CD14-positive monocyte (primary cell): Measurements from ENCODE around the gene LRRC4C. TPM values are rescaled to one million over a fixed set of nuclear protein-coding genes. Genes with fewer than 3 reads are reported as not detected.

Source experiments
- DNase-seq, 3 donors: peaks; one replicate each; pipeline ENCODE4 v3.0.0-alpha.2; 2011 to 2022
- H2AFZ ChIP-seq: 2 replicates; pipeline ENCODE4 v1.6.0; 2012; ENCODE audit warnings: mild to moderate bottlenecking, low read depth, low read length, inconsistent platforms; ENCODE audit not compliant: insufficient read depth, poor library complexity, severe bottlenecking
- H3K27ac ChIP-seq, 2 donors: 1 replicate in 1 of 2; 2 replicates in 1 of 2; pipeline ENCODE4 v1.5.1; 2012 to 2013; ENCODE audit warnings: low read length in 2 of 2, control low read depth in 1 of 2, inconsistent platforms in 1 of 2, low read depth in 1 of 2, mild to moderate bottlenecking in 1 of 2
- H3K27me3 ChIP-seq, 2 donors: one replicate each; pipeline versions ENCODE4 v1.6.0 to v1.6.1; 2011 to 2013; ENCODE audit warnings: low read length in 2 of 2; ENCODE audit not compliant: control insufficient read depth in 2 of 2, insufficient read depth in 2 of 2
- H3K36me3 ChIP-seq, 2 donors: replicated peaks in 1 of 2; 1 replicate in 1 of 2; 2 replicates in 1 of 2; pipeline versions ENCODE4 v1.5.1 to v1.6.1; 2012 to 2013; ENCODE audit warnings: low read length in 2 of 2, control low read depth in 1 of 2, inconsistent platforms in 1 of 2, mild to moderate bottlenecking in 1 of 2; ENCODE audit not compliant: insufficient read depth in 2 of 2, control insufficient read depth in 1 of 2
- H3K4me1 ChIP-seq, 2 donors: 1 replicate in 1 of 2; 2 replicates in 1 of 2; pipeline versions ENCODE4 v1.5.1 to v1.6.1; 2012 to 2013; ENCODE audit warnings: low read length in 2 of 2, control low read depth in 1 of 2, inconsistent platforms in 1 of 2, mild to moderate bottlenecking in 1 of 2, moderate library complexity in 1 of 2; ENCODE audit not compliant: insufficient read depth in 2 of 2, control insufficient read depth in 1 of 2
- H3K4me2 ChIP-seq: replicated peaks from 2 replicates; pipeline ENCODE3; 2012; ENCODE audit warnings: low read length, moderate library complexity, mild to moderate bottlenecking; ENCODE audit not compliant: poor library complexity, severe bottlenecking; ENCODE audit errors: extremely low read depth
- H3K4me3 ChIP-seq, 3 experiments: fragments of 200-600 bp in 1 of 3; sonication (generic) in 1 of 3; replicated peaks in 1 of 3; 1 replicate in 2 of 3; 2 replicates in 1 of 3; pipeline ENCODE4 v1.5.1; 2011 to 2013; ENCODE audit warnings: low read length in 3 of 3, mild to moderate bottlenecking in 3 of 3, control low read depth in 2 of 3, low read depth in 2 of 3, inconsistent platforms in 1 of 3, moderate library complexity in 1 of 3
- H3K79me2 ChIP-seq: 2 replicates; pipeline ENCODE4 v1.6.0; 2012; ENCODE audit warnings: mild to moderate bottlenecking, control low read depth, inconsistent platforms, low read length, moderate library complexity; ENCODE audit not compliant: insufficient read depth
- H3K9ac ChIP-seq: 2 replicates; pipeline ENCODE4 v1.6.0; 2017; ENCODE audit warnings: low read length, mild to moderate bottlenecking; ENCODE audit not compliant: insufficient read depth, poor library complexity, severe bottlenecking
- H3K9me3 ChIP-seq, 2 donors: replicated peaks in 1 of 2; 1 replicate in 1 of 2; 2 replicates in 1 of 2; pipeline versions ENCODE4 v1.5.1 to v1.6.1; 2012 to 2013; ENCODE audit warnings: low read length in 2 of 2, control low read depth in 1 of 2; ENCODE audit not compliant: control insufficient read depth in 1 of 2, insufficient read depth in 1 of 2
- H4K20me1 ChIP-seq: 2 replicates; pipeline ENCODE4 v1.6.0; 2012; ENCODE audit warnings: mild to moderate bottlenecking, low read length, control low read depth, moderate library complexity; ENCODE audit not compliant: insufficient read depth
- H3K27ac Mint-ChIP-seq, 7 donors: one replicate each; pipeline ENCODE4 v1.8.0; 2020; ENCODE audit warnings: mild to moderate bottlenecking in 7 of 7, mixed read lengths in 7 of 7, moderate library complexity in 6 of 7, inconsistent platforms in 2 of 7
- H3K27me3 Mint-ChIP-seq, 3 donors: one replicate each; pipeline ENCODE4 v1.8.0; 2021 to 2022; ENCODE audit warnings: low read depth in 3 of 3, mild to moderate bottlenecking in 3 of 3, mixed read lengths in 3 of 3, moderate library complexity in 3 of 3, inconsistent platforms in 1 of 3
- H3K36me3 Mint-ChIP-seq, 2 donors: one replicate each; pipeline ENCODE4 v1.8.0; 2020; ENCODE audit warnings: mixed read lengths in 2 of 2, inconsistent platforms in 1 of 2, mild to moderate bottlenecking in 1 of 2
- H3K4me1 Mint-ChIP-seq: one replicate; pipeline ENCODE4 v1.8.0; 2020; ENCODE audit warnings: mild to moderate bottlenecking, mixed read lengths
- H3K4me3 Mint-ChIP-seq, 2 donors: one replicate each; pipeline ENCODE4 v1.8.0; 2020; ENCODE audit warnings: mild to moderate bottlenecking in 2 of 2, mixed read lengths in 2 of 2, moderate library complexity in 1 of 2
- H3K9me3 Mint-ChIP-seq, 7 donors: one replicate each; pipeline ENCODE4 v1.8.0; 2020 to 2022; ENCODE audit warnings: mixed read lengths in 7 of 7, mild to moderate bottlenecking in 6 of 7, moderate library complexity in 6 of 7, inconsistent platforms in 2 of 7
- WGBS: methylation state at CpG from one replicate; pipeline ENCODE4 v1.1.5; 2013; ENCODE audit warnings: missing lambda C conversion rate; ENCODE audit not compliant: insufficient coverage; 5-methylcytosine and 5-hydroxymethylcytosine counted together
- intact Hi-C, 2 donors: fragments of 100-400 bp; cut with micrococcal nuclease; formaldehyde crosslinking; loops; one replicate each; pipeline versions ENCODE4 v1.15.0 to v1.15.1; 2023
- polyA plus RNA-seq, 3 donors: library from polyadenylated mRNA; depleted of rRNA in 1 of 3; unstranded in 2 of 3; stranded (reverse) in 1 of 3; fragments of 300-500 nt in 2 of 3; fragments of >200 nt in 1 of 3; fragmentation: Illumina TruSeq in 2 of 3; gene quantifications; 1 replicate in 2 of 3; 2 replicates in 1 of 3; pipeline ENCODE4 v1.2.3, GENCODE V29; 2012 to 2021
- TF ChIP-seq, protein P1 (sequence below): fragments of 200-600 bp; IDR thresholded peaks from one replicate; pipeline ENCODE4 v1.8.0; 2022; ENCODE audit warnings: antibody characterized with exemption, mild to moderate bottlenecking

LRRC4C gene
- polyA plus RNA-seq, 3 donors: not detected

DNA sequence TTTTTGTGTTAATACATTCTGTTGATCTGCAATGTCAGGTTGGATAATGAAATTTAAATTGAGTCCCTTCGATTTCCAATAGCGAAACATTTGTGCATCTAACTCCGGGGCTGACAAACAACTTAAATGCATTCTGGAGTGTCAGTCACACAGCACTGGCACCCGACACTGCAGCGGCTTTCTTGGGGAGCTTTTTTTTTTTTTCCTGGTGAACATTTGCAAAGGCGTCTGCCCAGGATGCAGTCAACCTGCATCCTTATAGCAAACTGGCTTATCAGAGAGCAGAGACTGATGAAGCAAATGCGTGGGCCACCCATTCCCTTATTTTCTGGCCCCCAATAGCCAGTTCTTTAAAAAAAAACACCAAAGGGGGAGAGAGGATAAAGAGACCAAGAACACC is 1167.7 kb downstream of the LRRC4C start:
- no peaks in the 10 kb centered on the region for H3K79me2 ChIP-seq
- intact Hi-C loops: no loop called here
- H3K4me1 ChIP-seq: no peaks in the 10 kb centered on the region
- 39% methylated on average over 5 of the region's 7 CpGs for WGBS
- peak overlapping the region in 1 of 2 donors; percentile 40 for H3K4me3 Mint-ChIP-seq
- H3K27ac ChIP-seq: no peak overlapping the region
- TF ChIP-seq, protein P1, sequence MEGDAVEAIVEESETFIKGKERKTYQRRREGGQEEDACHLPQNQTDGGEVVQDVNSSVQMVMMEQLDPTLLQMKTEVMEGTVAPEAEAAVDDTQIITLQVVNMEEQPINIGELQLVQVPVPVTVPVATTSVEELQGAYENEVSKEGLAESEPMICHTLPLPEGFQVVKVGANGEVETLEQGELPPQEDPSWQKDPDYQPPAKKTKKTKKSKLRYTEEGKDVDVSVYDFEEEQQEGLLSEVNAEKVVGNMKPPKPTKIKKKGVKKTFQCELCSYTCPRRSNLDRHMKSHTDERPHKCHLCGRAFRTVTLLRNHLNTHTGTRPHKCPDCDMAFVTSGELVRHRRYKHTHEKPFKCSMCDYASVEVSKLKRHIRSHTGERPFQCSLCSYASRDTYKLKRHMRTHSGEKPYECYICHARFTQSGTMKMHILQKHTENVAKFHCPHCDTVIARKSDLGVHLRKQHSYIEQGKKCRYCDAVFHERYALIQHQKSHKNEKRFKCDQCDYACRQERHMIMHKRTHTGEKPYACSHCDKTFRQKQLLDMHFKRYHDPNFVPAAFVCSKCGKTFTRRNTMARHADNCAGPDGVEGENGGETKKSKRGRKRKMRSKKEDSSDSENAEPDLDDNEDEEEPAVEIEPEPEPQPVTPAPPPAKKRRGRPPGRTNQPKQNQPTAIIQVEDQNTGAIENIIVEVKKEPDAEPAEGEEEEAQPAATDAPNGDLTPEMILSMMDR: no peak
- H3K4me3 ChIP-seq: no peak overlapping the region
- H3K9ac ChIP-seq: no peak overlapping the region
- H2AFZ ChIP-seq: no peak overlapping the region
- peaks cover 5 to 6% of the 10 kb centered on the region in 2 donors for H3K9me3 ChIP-seq
- peaks cover 26 to 31% (median 30%) of the 10 kb centered on the region in 3 donors for H3K27me3 Mint-ChIP-seq
- H3K36me3 ChIP-seq: no peaks in the 10 kb centered on the region
- no peaks in the 10 kb centered on the region for H4K20me1 ChIP-seq
- no peak overlapping the region for H3K27ac Mint-ChIP-seq
- H3K4me1 Mint-ChIP-seq: peaks cover 11% of the 10 kb centered on the region
- H3K27me3 ChIP-seq: peaks cover 15 to 32% of the 10 kb centered on the region in 2 donors
- H3K9me3 Mint-ChIP-seq: peaks cover 0 to 10% (median 5%) of the 10 kb centered on the region in 7 donors
- H3K36me3 Mint-ChIP-seq: peaks cover 0 to 1% of the 10 kb centered on the region in 2 donors
- DNase-seq: no peak
- H3K4me2 ChIP-seq: no peak overlapping the region

DNA sequence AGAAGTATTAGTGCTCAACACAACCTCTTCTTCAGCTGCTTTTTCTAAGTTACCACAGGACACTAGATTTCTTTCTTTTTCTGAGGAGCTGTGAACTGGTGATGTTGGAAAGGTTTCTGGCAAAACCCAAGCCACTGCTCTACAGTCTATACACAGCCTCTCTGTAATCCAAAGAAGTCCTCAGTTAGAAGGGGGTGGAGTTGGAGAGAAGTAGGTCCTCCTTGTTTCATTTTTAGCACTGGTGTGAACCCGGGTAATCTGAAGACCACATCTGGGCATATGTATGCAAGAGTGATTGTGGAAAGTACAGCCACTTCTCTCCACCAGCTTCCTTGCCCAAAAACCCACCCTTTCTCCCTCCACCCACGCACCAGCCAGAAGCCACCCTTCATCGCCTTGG is 1168.1 kb downstream of the LRRC4C start:
- Mint-ChIP-seq H3K4me3 (peak overlapping the region in 1 of 2 donors; percentile 40), H3K9me3 (peaks cover 0 to 10% (median 5%) of the 10 kb centered on the region in 7 donors), H3K27ac (no peak overlapping the region), H3K36me3 (peaks cover 0 to 1% of the 10 kb centered on the region in 2 donors), H3K4me1 (peaks cover 11% of the 10 kb centered on the region), H3K27me3 (peaks cover 26 to 31% (median 30%) of the 10 kb centered on the region in 3 donors)
- TF ChIP-seq, protein P1: no peak
- Histone ChIP-seq H3K4me2 (no peak overlapping the region), H3K36me3 (no peaks in the 10 kb centered on the region), H3K27me3 (peaks cover 15 to 32% of the 10 kb centered on the region in 2 donors), H3K4me3 (no peak overlapping the region), H2AFZ (no peak overlapping the region), H3K27ac (no peak overlapping the region), H4K20me1 (no peaks in the 10 kb centered on the region), H3K9ac (no peak overlapping the region), H3K79me2 (no peaks in the 10 kb centered on the region), H3K9me3 (peaks cover 5 to 6% of the 10 kb centered on the region in 2 donors), H3K4me1 (no peaks in the 10 kb centered on the region)
- no peak for DNase-seq
- WGBS: no CpG with 5 or more reads among the region's 3 CpGs
- intact Hi-C loops: no loop called here
